CD4-positive, alpha-beta T cell (primary cell): ENCODE data around the gene ZNF287. TPM values are rescaled to one million over a fixed set of nuclear protein-coding genes. Genes with fewer than 3 reads are reported as not detected.

ENCODE experiments used
- ATAC-seq: fragments of 200-7000 bp; cut with Tn5 transposase; one replicate; pipeline ENCODE4 v1.10.0; 2022; ENCODE audit warnings: mild to moderate bottlenecking; ENCODE audit not compliant: poor library complexity
- CTCF ChIA-PET: fragments of 350-600 bp; sonication (Branson Sonifier 250); formaldehyde crosslinking; loops from one replicate; lab custom pipeline; 2021; ENCODE audit warnings: antibody characterized with exemption, inconsistent platforms; lab: Charles Lee
- POLR2A ChIA-PET: fragments of 350-600 bp; sonication (Branson Sonifier 250); formaldehyde crosslinking; loops from one replicate; lab custom pipeline; 2021; ENCODE audit warnings: antibody characterized with exemption, inconsistent platforms; lab: Charles Lee
- DNase-seq, 14 experiments: peaks; one replicate each; pipeline ENCODE4 v3.0.0-alpha.2; 2013 to 2020; ENCODE audit warnings: mixed read lengths in 2 of 14
- H3K27ac ChIP-seq, 2 donors: one replicate each; pipeline versions ENCODE4 v1.5.1 to v1.7.0; 2013; ENCODE audit warnings: low read length in 2 of 2, low read depth in 1 of 2, mild to moderate bottlenecking in 1 of 2
- H3K27me3 ChIP-seq, 2 experiments: 1 replicate in 1 of 2; 2 replicates in 1 of 2; pipeline versions ENCODE4 v1.6.1 to v1.7.0; 2013; ENCODE audit warnings: low read length in 2 of 2, control low read depth in 1 of 2, mild to moderate bottlenecking in 1 of 2, moderate library complexity in 1 of 2; ENCODE audit not compliant: insufficient read depth in 2 of 2, control insufficient read depth in 1 of 2
- H3K36me3 ChIP-seq: one replicate; pipeline ENCODE4 v1.6.1; 2013; ENCODE audit warnings: low read length, control low read depth; ENCODE audit not compliant: insufficient read depth
- H3K4me1 ChIP-seq: one replicate; pipeline ENCODE4 v1.6.1; 2013; ENCODE audit warnings: low read length, control low read depth; ENCODE audit not compliant: insufficient read depth
- H3K4me3 ChIP-seq: one replicate; pipeline ENCODE4 v1.5.1; 2013; ENCODE audit warnings: mild to moderate bottlenecking, low read length, moderate library complexity
- H3K9me3 ChIP-seq, 2 experiments: 1 replicate in 1 of 2; 2 replicates in 1 of 2; pipeline versions ENCODE4 v1.6.1 to v1.7.0; 2013; ENCODE audit warnings: low read length in 2 of 2, mild to moderate bottlenecking in 2 of 2, control low read depth in 1 of 2, moderate library complexity in 1 of 2; ENCODE audit not compliant: control insufficient read depth in 1 of 2, insufficient read depth in 1 of 2
- H3K27ac Mint-ChIP-seq: one replicate; pipeline ENCODE4 v1.8.0; 2020; ENCODE audit warnings: mixed read lengths
- H3K27me3 Mint-ChIP-seq: one replicate; pipeline ENCODE4 v1.8.0; 2021; ENCODE audit warnings: mixed read lengths
- H3K36me3 Mint-ChIP-seq: one replicate; pipeline ENCODE4 v1.8.0; 2021; ENCODE audit warnings: low read depth, mixed read lengths
- H3K4me1 Mint-ChIP-seq: one replicate; pipeline ENCODE4 v1.8.0; 2021; ENCODE audit warnings: low read depth, mixed read lengths
- H3K4me3 Mint-ChIP-seq: one replicate; pipeline ENCODE4 v1.8.0; 2020; ENCODE audit warnings: mild to moderate bottlenecking, mixed read lengths
- H3K9me3 Mint-ChIP-seq: one replicate; pipeline ENCODE4 v1.8.0; 2020; ENCODE audit warnings: mixed read lengths
- intact Hi-C, 2 experiments: fragments of 100-400 bp; cut with DNase I in 1 of 2; cut with micrococcal nuclease in 1 of 2; formaldehyde crosslinking; loops; one replicate each; pipeline versions ENCODE4 v1.15.1 to v1.9.0; 2023 to 2025; cut with DNase I, micrococcal nuclease
- total RNA-seq, 174 experiments: library from RNA in 2 of 174; stranded (reverse) in 2 of 174; gene quantifications; one replicate each; pipeline ENCODE4 v1.2.3 and lab custom pipeline; 2021 to 2026
- TF ChIP-seq, protein P1 (sequence below): fragments of 200-600 bp; IDR thresholded peaks from one replicate; pipeline ENCODE4 v1.8.0; 2022; ENCODE audit warnings: antibody characterized with exemption, mild to moderate bottlenecking

ZNF287 gene
- total RNA-seq, 2 experiments from 2014 or later = 6.9 to 7.8 TPM

DNA sequence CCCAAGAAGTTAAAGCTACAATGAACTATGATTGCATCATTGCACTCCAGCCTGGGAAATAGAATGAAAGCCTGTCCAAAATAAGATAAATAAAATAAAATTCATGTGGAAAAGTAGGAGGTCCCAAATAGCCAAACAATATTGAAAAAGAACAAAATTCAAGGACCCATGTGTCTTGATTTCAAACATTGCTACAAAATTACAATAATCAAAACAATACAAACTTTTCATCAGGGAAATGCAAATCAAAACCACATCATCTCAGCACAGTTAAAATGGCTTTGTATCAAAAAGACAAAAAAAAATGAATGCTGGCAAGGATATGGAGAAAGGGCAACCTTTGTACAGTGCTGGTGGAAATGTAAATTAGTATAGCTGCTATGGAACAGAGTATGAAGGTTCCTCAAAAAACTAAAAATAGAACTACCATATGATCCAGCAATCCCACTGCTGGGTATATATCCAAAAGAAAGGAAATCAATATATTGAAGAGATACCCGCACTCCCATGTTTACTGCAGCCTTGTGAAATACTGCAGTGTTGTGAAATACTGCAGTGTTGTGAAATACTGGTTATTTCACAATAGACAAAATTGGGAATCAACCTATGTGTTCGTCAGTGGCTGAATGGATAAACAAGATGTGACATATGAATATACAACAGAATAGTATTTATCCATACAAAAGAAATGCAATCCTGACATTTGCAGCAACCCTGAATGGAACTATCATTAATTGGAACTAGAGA, 24.5 kb upstream of the ZNF287 start:
- H3K27me3 ChIP-seq = peaks cover 0 to 7% of the 10 kb centered on the region in 2 experiments
- H3K4me3 ChIP-seq = no peak overlapping the region
- ChIA-PET POLR2A (no interaction called here), CTCF (no interaction called here)
- H3K4me1 ChIP-seq = peaks cover 11% of the 10 kb centered on the region
- TF ChIP-seq, protein P1, sequence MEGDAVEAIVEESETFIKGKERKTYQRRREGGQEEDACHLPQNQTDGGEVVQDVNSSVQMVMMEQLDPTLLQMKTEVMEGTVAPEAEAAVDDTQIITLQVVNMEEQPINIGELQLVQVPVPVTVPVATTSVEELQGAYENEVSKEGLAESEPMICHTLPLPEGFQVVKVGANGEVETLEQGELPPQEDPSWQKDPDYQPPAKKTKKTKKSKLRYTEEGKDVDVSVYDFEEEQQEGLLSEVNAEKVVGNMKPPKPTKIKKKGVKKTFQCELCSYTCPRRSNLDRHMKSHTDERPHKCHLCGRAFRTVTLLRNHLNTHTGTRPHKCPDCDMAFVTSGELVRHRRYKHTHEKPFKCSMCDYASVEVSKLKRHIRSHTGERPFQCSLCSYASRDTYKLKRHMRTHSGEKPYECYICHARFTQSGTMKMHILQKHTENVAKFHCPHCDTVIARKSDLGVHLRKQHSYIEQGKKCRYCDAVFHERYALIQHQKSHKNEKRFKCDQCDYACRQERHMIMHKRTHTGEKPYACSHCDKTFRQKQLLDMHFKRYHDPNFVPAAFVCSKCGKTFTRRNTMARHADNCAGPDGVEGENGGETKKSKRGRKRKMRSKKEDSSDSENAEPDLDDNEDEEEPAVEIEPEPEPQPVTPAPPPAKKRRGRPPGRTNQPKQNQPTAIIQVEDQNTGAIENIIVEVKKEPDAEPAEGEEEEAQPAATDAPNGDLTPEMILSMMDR = no peak
- intact Hi-C loops = no loop called here
- no peaks in the 10 kb centered on the region for H3K36me3 ChIP-seq
- no peak for DNase-seq
- no peak for ATAC-seq
- H3K9me3 Mint-ChIP-seq = no peaks in the 10 kb centered on the region
- H3K27ac ChIP-seq = no peak overlapping the region
- peaks cover 47% of the 10 kb centered on the region for H3K27me3 Mint-ChIP-seq
- H3K27ac Mint-ChIP-seq = no peak overlapping the region
- H3K9me3 ChIP-seq = no peaks in the 10 kb centered on the region
- no peak overlapping the region for H3K4me3 Mint-ChIP-seq
- H3K36me3 Mint-ChIP-seq = no peaks in the 10 kb centered on the region
- no peaks in the 10 kb centered on the region for H3K4me1 Mint-ChIP-seq

DNA sequence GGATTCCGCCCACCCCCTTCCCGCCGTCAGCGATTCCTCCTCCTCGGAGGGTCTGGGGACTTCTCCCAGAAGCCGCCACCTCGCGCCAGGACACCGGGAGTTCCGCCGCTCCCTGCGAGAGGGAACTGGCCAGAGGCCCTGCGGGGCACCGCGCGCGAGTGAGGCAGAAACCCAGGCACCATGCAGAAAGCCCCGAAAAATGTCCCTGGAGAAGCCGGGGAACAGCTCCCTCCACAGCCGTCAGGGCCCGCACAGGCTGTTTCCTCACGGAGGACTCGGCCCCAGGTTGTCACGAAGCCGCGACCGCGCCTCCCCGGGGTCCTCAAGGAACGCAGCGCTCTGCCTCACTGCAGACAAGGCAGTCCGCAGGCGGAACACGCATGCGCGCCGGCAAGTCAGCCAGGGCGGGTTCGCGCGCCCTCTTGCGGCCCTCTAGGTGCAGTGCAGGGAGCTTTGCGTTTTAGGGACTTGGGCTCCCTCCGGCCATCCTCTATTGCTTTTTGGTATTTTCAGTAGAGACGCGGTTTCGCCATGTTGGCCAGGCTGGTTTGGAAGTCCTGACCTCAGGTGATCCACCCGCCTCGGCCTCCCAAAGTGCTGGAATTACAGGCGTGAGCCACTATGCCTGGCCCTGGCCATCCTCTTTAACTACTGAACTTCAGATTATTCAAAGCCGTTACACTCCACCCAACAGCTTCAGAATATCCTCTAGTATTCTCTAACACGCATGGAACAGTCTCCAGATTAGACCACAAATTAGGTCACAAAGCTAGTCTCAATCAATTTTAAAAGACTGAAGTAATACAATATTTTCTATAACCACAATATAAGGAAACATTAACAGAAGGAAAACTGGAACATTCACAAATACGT, 20.3 kb upstream of the ZNF287 start:
- Mint-ChIP-seq H3K4me1 (peaks cover 4% of the 10 kb centered on the region), H3K4me3 (peak overlapping the region; percentile 87), H3K36me3 (no peaks in the 10 kb centered on the region), H3K27ac (no peak overlapping the region), H3K27me3 (peaks cover 61% of the 10 kb centered on the region), H3K9me3 (no peaks in the 10 kb centered on the region)
- TF ChIP-seq, protein P1 = peak; percentile 99
- Histone ChIP-seq H3K27me3 (peaks cover 0 to 7% of the 10 kb centered on the region in 2 experiments), H3K4me1 (peaks cover 16% of the 10 kb centered on the region), H3K27ac (no peak overlapping the region), H3K9me3 (no peaks in the 10 kb centered on the region), H3K4me3 (peak overlapping the region; percentile 63), H3K36me3 (no peaks in the 10 kb centered on the region)
- POLR2A ChIA-PET = interaction anchor here (1.9 to 2.0 kb wide), 2 partner anchors 20 to 53 kb away, joined by 4 to 14 read pairs; partner anchors contain the start of gene ZNF287
- CTCF ChIA-PET = interaction anchor here (0.6 to 3.5 kb wide), 17 partner anchors 9 to 151 kb away, joined by 3 to 30 read pairs (median 4); partner anchors contain the start of genes ZNF287 and ZNF624
- ATAC-seq (peak; percentile 93), DNase-seq (peak; percentile 85 to 96 (median 92))
- intact Hi-C loops = loop anchor here (1.0 to 5.0 kb wide), 4 partner anchors 52 to 212 kb away; partner anchors contain the start of gene ZNF624 (in 1 of the 2)

DNA sequence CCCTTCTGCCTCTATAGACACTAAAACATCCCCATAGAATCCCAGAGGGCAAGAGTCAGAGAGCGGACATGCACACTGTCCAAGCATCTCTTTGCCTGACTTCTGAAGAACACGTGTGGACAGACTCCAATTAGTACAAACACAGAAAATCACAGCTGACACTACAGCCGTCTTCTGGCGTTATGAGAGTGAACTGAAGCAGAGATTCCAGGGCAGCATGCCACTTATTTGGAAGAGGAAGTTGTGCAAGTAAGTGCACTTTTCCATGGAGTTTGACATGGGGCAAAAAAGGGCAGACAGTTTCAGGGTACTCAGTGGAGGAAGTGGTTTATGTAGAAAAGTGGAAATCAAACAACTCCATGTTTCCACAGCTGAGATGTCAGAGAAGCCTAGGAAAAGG, 16.8 kb upstream of the ZNF287 start:
- TF ChIP-seq, protein P1 = no peak
- Histone ChIP-seq H3K4me1 (peaks cover 24% of the 10 kb centered on the region), H3K4me3 (no peak overlapping the region), H3K36me3 (no peaks in the 10 kb centered on the region), H3K9me3 (no peaks in the 10 kb centered on the region), H3K27me3 (peaks cover 0 to 3% of the 10 kb centered on the region in 2 experiments), H3K27ac (no peak overlapping the region)
- no peak overlapping the region for H3K27ac Mint-ChIP-seq
- no peak for ATAC-seq
- H3K36me3 Mint-ChIP-seq = no peaks in the 10 kb centered on the region
- peaks cover 25% of the 10 kb centered on the region for H3K4me1 Mint-ChIP-seq
- no peak overlapping the region for H3K4me3 Mint-ChIP-seq
- ChIA-PET CTCF (interaction anchor here (1.5 kb wide), 1 partner anchor 49 kb away, joined by 5 read pairs; no protein-coding TSS in a partner anchor), POLR2A (no interaction called here)
- intact Hi-C loops = loop anchor here (2.0 to 5.0 kb wide), 3 partner anchors 17 to 208 kb away; partner anchors contain the start of genes ZNF287 (in 2 of the 2) and ZNF624 (in 1 of the 2)
- H3K27me3 Mint-ChIP-seq = peaks cover 58% of the 10 kb centered on the region
- no peak for DNase-seq
- no peaks in the 10 kb centered on the region for H3K9me3 Mint-ChIP-seq
